Mesendoderm (in vitro differentiated cells): ENCODE measurements around the gene KRT14.
"Not testable (repeated sequence)": the region's sequence is repeated elsewhere in the genome, so short reads cannot be mapped to it uniquely, and the experiment has no call there.

Experiments
- DNase-seq: peaks from one replicate; pipeline ENCODE4 v3.0.0; 2013
- H2AK5ac ChIP-seq: 2 replicates; pipeline ENCODE4 v1.6.1; 2013; ENCODE audit warnings: low read length, inconsistent platforms
- H2BK120ac ChIP-seq: 2 replicates; pipeline ENCODE4 v1.6.1; 2013; ENCODE audit warnings: low read depth, mild to moderate bottlenecking, low read length, moderate library complexity, mixed read lengths
- H2BK15ac ChIP-seq: replicated peaks from 2 replicates; pipeline ENCODE4 v1.6.1; 2013; ENCODE audit warnings: low read depth, mild to moderate bottlenecking, moderate library complexity
- H2BK5ac ChIP-seq: 2 replicates; pipeline ENCODE4 v1.6.1; 2013; ENCODE audit warnings: low read length, inconsistent platforms
- H3K18ac ChIP-seq: 2 replicates; pipeline ENCODE4 v1.6.1; 2013; ENCODE audit warnings: mild to moderate bottlenecking, low read length, mixed read lengths
- H3K23ac ChIP-seq: one replicate; pipeline ENCODE4 v1.6.1; 2013; ENCODE audit warnings: low read length
- H3K27ac ChIP-seq: 2 replicates; pipeline ENCODE4 v1.5.1; 2013; ENCODE audit warnings: low read depth, mild to moderate bottlenecking, inconsistent platforms, low read length, moderate library complexity
- H3K27me3 ChIP-seq: 2 replicates; pipeline ENCODE4 v1.6.1; 2013; ENCODE audit warnings: low read length, control low read depth, mild to moderate bottlenecking, inconsistent platforms; ENCODE audit not compliant: insufficient read depth, poor library complexity
- H3K36me3 ChIP-seq: 2 replicates; pipeline ENCODE4 v1.6.1; 2013; ENCODE audit warnings: low read length, inconsistent platforms; ENCODE audit not compliant: control insufficient read depth, insufficient read depth
- H3K4ac ChIP-seq: one replicate; pipeline ENCODE4 v1.6.1; 2013; ENCODE audit warnings: low read depth, mild to moderate bottlenecking, low read length, moderate library complexity
- H3K4me1 ChIP-seq: 2 replicates; pipeline ENCODE4 v1.6.1; 2013; ENCODE audit warnings: low read depth, low read length, inconsistent platforms; ENCODE audit not compliant: control insufficient read depth
- H3K4me2 ChIP-seq: 2 replicates; pipeline ENCODE4 v1.6.1; 2013; ENCODE audit warnings: low read length
- H3K4me3 ChIP-seq: 2 replicates; pipeline ENCODE4 v1.5.1; 2013; ENCODE audit warnings: mild to moderate bottlenecking, low read length
- H3K56ac ChIP-seq: one replicate; pipeline ENCODE4 v1.6.1; 2013; ENCODE audit warnings: low read length
- H3K79me1 ChIP-seq: 2 replicates; pipeline ENCODE4 v1.6.1; 2013; ENCODE audit warnings: low read length, inconsistent platforms
- H3K79me2 ChIP-seq: 2 replicates; pipeline ENCODE4 v1.6.1; 2013; ENCODE audit warnings: mild to moderate bottlenecking, low read length; ENCODE audit not compliant: control insufficient read depth, insufficient read depth
- H3K9ac ChIP-seq: 2 replicates; pipeline ENCODE4 v1.6.1; 2013; ENCODE audit warnings: low read length, inconsistent platforms
- H4K5ac ChIP-seq: one replicate; pipeline ENCODE4 v1.6.1; 2013; ENCODE audit warnings: low read length
- H4K8ac ChIP-seq: one replicate; pipeline ENCODE4 v1.6.1; 2013; ENCODE audit warnings: low read depth, mild to moderate bottlenecking, control low read depth, low read length, moderate library complexity
- WGBS: extraction: QIAGEN DNeasy Blood & Tissue Kit; methylation state at CpG from one replicate; pipeline ENCODE4 v1.1.7; 2013; ENCODE audit warnings: low lambda C conversion rate, missing lambda C conversion rate; ENCODE audit not compliant: insufficient coverage; ENCODE audit errors: extremely low coverage; 5-methylcytosine and 5-hydroxymethylcytosine counted together

KRT14 gene

GRCh38 chr17:41631898-41632285 is 45.2 kb upstream of the KRT14 start:
- Histone ChIP-seq H3K27me3 (no peaks in the 10 kb centered on the region), H2BK120ac (no peak overlapping the region), H3K4me2 (no peak overlapping the region), H3K4me3 (no peak overlapping the region), H3K56ac (no peak overlapping the region), H3K18ac (no peak overlapping the region), H3K4ac (no peak overlapping the region), H3K79me2 (no peaks in the 10 kb centered on the region), H3K23ac (no peak overlapping the region), H3K27ac (no peak overlapping the region), H3K9ac (no peak overlapping the region), H3K79me1 (no peaks in the 10 kb centered on the region), H3K4me1 (peaks cover 2% of the 10 kb centered on the region), H4K8ac (no peak overlapping the region), H2BK15ac (no peak overlapping the region), H3K36me3 (no peaks in the 10 kb centered on the region), H2AK5ac (no peak overlapping the region), H2BK5ac (no peak overlapping the region), H4K5ac (no peak overlapping the region)
- WGBS = no CpG with 5 or more reads among the region's 15 CpGs
- no peak for DNase-seq

GRCh38 chr17:41631025-41631897 is 44.6 kb upstream of the KRT14 start:
- no CpG with 5 or more reads among the region's 8 CpGs for WGBS

GRCh38 chr17:41629826-41630670 is 43.4 kb upstream of the KRT14 start:
- no peaks in the 10 kb centered on the region for H3K79me1 ChIP-seq
- H3K27me3 ChIP-seq = no peaks in the 10 kb centered on the region
- H2BK5ac ChIP-seq = no peak overlapping the region
- no peak overlapping the region for H3K23ac ChIP-seq
- no peak overlapping the region for H3K27ac ChIP-seq
- H3K56ac ChIP-seq = no peak overlapping the region
- no CpG with 5 or more reads among the region's 13 CpGs for WGBS
- no peak overlapping the region for H3K4ac ChIP-seq
- H4K8ac ChIP-seq = no peak overlapping the region
- peaks cover 2% of the 10 kb centered on the region for H3K4me1 ChIP-seq
- no peak overlapping the region for H3K18ac ChIP-seq
- no peak overlapping the region for H2AK5ac ChIP-seq
- no peak overlapping the region for H2BK15ac ChIP-seq
- H3K4me2 ChIP-seq = no peak overlapping the region
- H4K5ac ChIP-seq = no peak overlapping the region
- no peak overlapping the region for H2BK120ac ChIP-seq
- no peak for DNase-seq
- no peak overlapping the region for H3K9ac ChIP-seq
- H3K4me3 ChIP-seq = no peak overlapping the region
- H3K36me3 ChIP-seq = no peaks in the 10 kb centered on the region
- no peaks in the 10 kb centered on the region for H3K79me2 ChIP-seq

More at GRCh38 chr17:41631025-41631897, 44.6 kb upstream of the KRT14 start:
- H3K79me1 ChIP-seq = no peaks in the 10 kb centered on the region
- H3K4me1 ChIP-seq = peaks cover 2% of the 10 kb centered on the region
- H3K27ac ChIP-seq = no peak overlapping the region
- H2BK15ac ChIP-seq = no peak overlapping the region
- no peak overlapping the region for H3K9ac ChIP-seq
- H3K4me2 ChIP-seq = no peak overlapping the region
- H3K56ac ChIP-seq = no peak overlapping the region
- no peaks in the 10 kb centered on the region for H3K79me2 ChIP-seq
- no peak overlapping the region for H3K18ac ChIP-seq
- no peak overlapping the region for H2AK5ac ChIP-seq
- no peaks in the 10 kb centered on the region for H3K36me3 ChIP-seq
- H3K4me3 ChIP-seq = no peak overlapping the region
- H2BK120ac ChIP-seq = no peak overlapping the region
- H4K8ac ChIP-seq = no peak overlapping the region
- no peak overlapping the region for H3K4ac ChIP-seq
- no peak overlapping the region for H2BK5ac ChIP-seq
- DNase-seq = no peak
- H4K5ac ChIP-seq = no peak overlapping the region
- no peaks in the 10 kb centered on the region for H3K27me3 ChIP-seq
- no peak overlapping the region for H3K23ac ChIP-seq

- H2BK5ac ChIP-seq = no peak overlapping the region
- no peaks in the 10 kb centered on the region for H3K36me3 ChIP-seq
- no peak overlapping the region for H3K27ac ChIP-seq
- no peak overlapping the region for H2AK5ac ChIP-seq
- H3K18ac ChIP-seq = no peak overlapping the region
- no peaks in the 10 kb centered on the region for H3K79me1 ChIP-seq
- H3K27me3 ChIP-seq = no peaks in the 10 kb centered on the region
- H3K79me2 ChIP-seq = no peaks in the 10 kb centered on the region
- H2BK120ac ChIP-seq = no peak overlapping the region
- DNase-seq = no peak
- H2BK15ac ChIP-seq = no peak overlapping the region
- no peak overlapping the region for H3K4ac ChIP-seq
- no peak overlapping the region for H4K5ac ChIP-seq
- no peak overlapping the region for H4K8ac ChIP-seq
- no CpG with 5 or more reads among the region's 10 CpGs for WGBS
- no peak overlapping the region for H3K9ac ChIP-seq
- no peak overlapping the region for H3K4me2 ChIP-seq
- no peak overlapping the region for H3K56ac ChIP-seq
- no peak overlapping the region for H3K4me3 ChIP-seq
- no peak overlapping the region for H3K23ac ChIP-seq
- H3K4me1 ChIP-seq = no peaks in the 10 kb centered on the region
Observed at GRCh38 chr17:41629316-41629715, 42.6 kb upstream of the KRT14 start.

- H3K27ac ChIP-seq, H4K5ac ChIP-seq: not testable (repeated sequence)
Observed at GRCh38 chr17:41628621-41629255, 42.0 kb upstream of the KRT14 start.

More at GRCh38 chr17:41628621-41629255, 42.0 kb upstream of the KRT14 start:
- not testable (repeated sequence) for H4K8ac ChIP-seq, H2BK15ac ChIP-seq, H3K36me3 ChIP-seq, H3K79me1 ChIP-seq, DNase-seq, H3K23ac ChIP-seq, H3K56ac ChIP-seq, H3K27me3 ChIP-seq, H3K4me1 ChIP-seq, H3K79me2 ChIP-seq, H3K4me2 ChIP-seq, H3K4ac ChIP-seq, H3K9ac ChIP-seq, H2BK5ac ChIP-seq, H2AK5ac ChIP-seq, H3K4me3 ChIP-seq, H3K18ac ChIP-seq, H2BK120ac ChIP-seq
- WGBS = no CpG with 5 or more reads among the region's 11 CpGs
